ENCODE results near the gene MPRIP.

GRCh38 chr17:17108451-17109049 lies 66.3 kb downstream of the MPRIP start:
- TF ChIP-seq POLR2AphosphoS5 (IDR thresholded peaks at IDR 0.05) (no peak), CTCF (IDR thresholded peaks at IDR 0.05 in 8 of 11, conservative IDR thresholded peaks at IDR 0.05 in 3 of 11) (no peak), POLR2A (IDR thresholded peaks at IDR 0.05) (no peak)
